Neural cell (in vitro differentiated cells): Measurements from ENCODE around the gene ASCC1. TPM values are rescaled to one million over a fixed set of nuclear protein-coding genes. Genes with fewer than 3 reads are reported as not detected.

Source experiments
- H2AFZ ChIP-seq: fragments of 200-600, 300-800 bp; sonication (generic), shearing (Covaris generic); 2 replicates; pipeline ENCODE4 v1.6.0; 2014; ENCODE audit warnings: low read depth, mild to moderate bottlenecking, antibody characterized with exemption, low read length, moderate library complexity
- H3F3A ChIP-seq: fragments of 200-600 bp; shearing (Covaris generic); 2 replicates; pipeline ENCODE4 v1.6.1; 2016; ENCODE audit warnings: mild to moderate bottlenecking, moderate library complexity, mixed read lengths, antibody characterized with exemption, low read length; ENCODE audit not compliant: insufficient read depth, poor library complexity, severe bottlenecking
- H3K27ac ChIP-seq: fragments of 200-600, 300-800 bp; sonication (generic), shearing (Covaris generic); 2 replicates; pipeline ENCODE4 v1.5.1; 2014; ENCODE audit warnings: mild to moderate bottlenecking, low read length, moderate library complexity
- H3K27me3 ChIP-seq: fragments of 300-800, 200-600 bp; sonication (generic), shearing (Covaris generic); 2 replicates; pipeline ENCODE4 v1.6.0; 2014; ENCODE audit warnings: mild to moderate bottlenecking, low read depth, low read length, moderate library complexity; ENCODE audit not compliant: insufficient read depth
- H3K36me3 ChIP-seq: fragments of 300-800, 200-600 bp; sonication (generic), shearing (Covaris generic); 2 replicates; pipeline ENCODE4 v1.5.1; 2014; ENCODE audit warnings: mild to moderate bottlenecking, antibody characterized with exemption, low read length, moderate library complexity; ENCODE audit not compliant: insufficient read depth
- H3K4me2 ChIP-seq: fragments of 300-800, 200-600 bp; sonication (generic), shearing (Covaris generic); 2 replicates; pipeline ENCODE4 v1.6.0; 2014; ENCODE audit warnings: mild to moderate bottlenecking, low read length
- H3K4me3 ChIP-seq: fragments of 300-800, 200-600 bp; sonication (generic), shearing (Covaris generic); 2 replicates; pipeline ENCODE4 v1.5.1; 2014; ENCODE audit warnings: mild to moderate bottlenecking, low read length, moderate library complexity
- H3K79me2 ChIP-seq: fragments of 200-600 bp; shearing (Covaris generic); replicated peaks from 2 replicates; pipeline ENCODE4 v1.6.0; 2014; ENCODE audit warnings: mild to moderate bottlenecking, low read length, moderate library complexity; ENCODE audit not compliant: insufficient read depth
- H3K9ac ChIP-seq: fragments of 300-800, 200-600 bp; sonication (generic), shearing (Covaris generic); 2 replicates; pipeline ENCODE4 v1.6.1; 2016; ENCODE audit warnings: mild to moderate bottlenecking, low read length, mixed read lengths
- H3K9me2 ChIP-seq: fragments of 200-600 bp; shearing (Covaris generic); 2 replicates; pipeline ENCODE4 v1.6.1; 2016; ENCODE audit warnings: mild to moderate bottlenecking, low read length, mixed read lengths; ENCODE audit not compliant: insufficient read depth
- H3K9me3 ChIP-seq: fragments of 200-600, 300-800 bp; sonication (generic), shearing (Covaris generic); 2 replicates; pipeline ENCODE4 v1.6.1; 2016; ENCODE audit warnings: mild to moderate bottlenecking, mixed run types, low read length, moderate library complexity, mixed read lengths
- H4K20me1 ChIP-seq: fragments of 200-600 bp; shearing (Covaris generic); 2 replicates; pipeline ENCODE4 v1.6.1; 2016; ENCODE audit warnings: mild to moderate bottlenecking, mixed run types; ENCODE audit not compliant: insufficient read depth
- EP300 ChIP-seq: fragments of 450-650 bp; conservative IDR thresholded peaks from 2 replicates; pipeline ENCODE4 v1.6.1; 2014; ENCODE audit warnings: antibody characterized with exemption, mild to moderate bottlenecking, moderate library complexity; ENCODE audit not compliant: poor library complexity, severe bottlenecking
- EZH2 ChIP-seq: fragments of 200-600, 300-800 bp; shearing (Covaris generic), sonication (generic); IDR thresholded peaks from 2 replicates; pipeline ENCODE4 v1.6.1; 2014; ENCODE audit warnings: antibody characterized with exemption, low read length, borderline replicate concordance, mild to moderate bottlenecking; ENCODE audit not compliant: insufficient read depth, poor library complexity, severe bottlenecking
- MXI1 ChIP-seq: fragments of 450-650 bp; conservative IDR thresholded peaks from 2 replicates; pipeline ENCODE4 v1.6.1; 2014; ENCODE audit warnings: antibody characterized with exemption, mild to moderate bottlenecking; ENCODE audit not compliant: poor library complexity, severe bottlenecking
- POLR2AphosphoS5 ChIP-seq: IDR thresholded peaks from 2 replicates; pipeline ENCODE4 v1.6.1; 2012
- RAD21 ChIP-seq: fragments of 450-650 bp; conservative IDR thresholded peaks from 2 replicates; pipeline ENCODE4 v1.6.1; 2014; ENCODE audit warnings: antibody characterized with exemption, mild to moderate bottlenecking, moderate library complexity
- SMC3 ChIP-seq: fragments of 450-650 bp; conservative IDR thresholded peaks from 2 replicates; pipeline ENCODE4 v1.6.1; 2014; ENCODE audit warnings: antibody characterized with exemption, mild to moderate bottlenecking, moderate library complexity; ENCODE audit not compliant: poor library complexity
- TAF1 ChIP-seq: IDR thresholded peaks from 2 replicates; pipeline ENCODE4 v1.6.1; 2012; ENCODE audit warnings: low read depth
- polyA plus RNA-seq: library from polyadenylated mRNA; depleted of rRNA; stranded (reverse); fragments of >200 nt; gene quantifications from 2 replicates; pipeline ENCODE4 v1.2.3, GENCODE V29; 2014
- TF ChIP-seq, protein P1 (sequence below): IDR thresholded peaks from 2 replicates; pipeline ENCODE4 v1.6.1; 2012; ENCODE audit warnings: borderline replicate concordance
- TF ChIP-seq, protein P2 (sequence below): fragments of 450-650 bp; IDR thresholded peaks from 2 replicates; pipeline ENCODE4 v1.5.1; 2014; ENCODE audit warnings: antibody characterized with exemption, mild to moderate bottlenecking, moderate library complexity; ENCODE audit not compliant: poor library complexity, severe bottlenecking

Gene ASCC1
- polyA plus RNA-seq, 1 donor from 2014 or later, result 39.6 TPM

DNA sequence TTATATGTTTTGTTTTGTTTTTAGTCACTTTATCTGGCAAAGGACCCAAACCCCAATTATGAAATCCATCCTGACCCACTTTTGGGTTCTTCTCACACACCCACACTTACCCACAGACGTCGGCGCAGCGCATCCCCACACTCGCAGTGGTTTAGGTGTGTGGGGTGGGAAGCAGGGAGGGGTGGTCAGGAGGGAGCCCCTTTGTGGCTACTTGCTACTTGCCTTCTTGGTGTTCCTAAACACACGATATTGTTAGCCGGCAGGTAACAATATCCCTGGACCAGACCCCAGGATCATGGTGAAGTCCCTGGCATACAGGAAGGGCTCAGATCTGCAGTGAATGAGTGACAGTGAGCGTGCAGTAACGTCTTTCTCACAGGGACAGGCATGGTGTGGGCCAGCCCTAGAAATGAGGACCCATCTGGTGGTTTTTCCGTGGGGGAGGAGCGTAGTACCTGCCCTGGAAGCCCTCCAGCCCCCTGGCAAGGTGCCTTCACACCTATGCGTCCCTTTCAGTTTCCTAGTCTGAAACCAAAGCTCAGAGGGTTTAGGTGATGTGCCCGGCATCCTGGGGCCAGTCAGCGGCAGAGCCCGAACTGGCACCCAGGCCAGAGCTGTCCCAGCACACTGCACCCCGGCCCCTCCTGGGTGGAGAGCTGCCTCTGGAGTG lies 132.2 kb downstream of the ASCC1 start:
- H3K9ac ChIP-seq, result no peak overlapping the region

DNA sequence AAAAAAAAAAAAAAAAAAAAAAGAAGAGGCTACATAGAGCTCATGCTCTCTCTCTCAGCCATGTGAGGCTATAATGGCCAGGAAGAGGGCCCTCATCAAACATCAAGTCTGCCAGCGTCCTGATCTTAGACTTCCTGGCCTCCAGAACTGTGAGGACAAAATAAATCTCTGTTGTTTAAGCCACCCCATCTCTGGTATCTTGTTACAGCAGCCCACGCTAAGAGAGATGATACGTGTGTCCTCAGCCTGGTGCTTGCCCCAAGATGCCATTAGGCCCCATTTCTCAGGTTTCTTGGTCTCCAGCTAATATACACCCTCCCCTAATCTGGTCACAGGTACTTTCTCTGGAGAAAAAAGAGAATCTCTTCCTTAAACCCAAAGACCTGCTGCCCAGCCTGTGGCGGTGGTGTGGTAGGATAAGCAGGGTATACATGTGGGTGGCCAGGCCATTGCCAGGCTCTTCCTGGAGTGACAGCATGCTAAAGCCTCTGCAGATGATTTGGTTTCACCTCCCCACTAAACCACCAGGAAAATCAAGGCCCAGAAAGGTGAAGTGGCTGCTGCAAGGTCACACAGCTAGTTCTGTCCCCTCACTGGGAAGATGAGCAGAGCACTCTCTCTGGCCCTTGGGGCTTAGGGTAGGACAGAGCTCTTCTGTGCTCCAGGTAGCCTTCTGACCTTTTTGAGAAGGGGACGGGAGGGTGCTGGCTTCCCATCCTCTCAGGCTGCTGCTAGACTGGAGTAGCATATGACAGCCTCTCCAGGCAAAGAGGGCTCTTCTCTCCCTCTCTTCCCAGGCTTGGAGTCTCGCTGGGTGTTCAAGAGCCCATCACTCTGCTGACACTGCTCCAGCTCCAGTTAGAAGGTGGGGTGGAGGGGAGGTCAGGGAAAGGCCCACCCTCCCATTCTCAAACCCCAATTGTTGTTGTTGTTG lies 133.0 kb downstream of the ASCC1 start:
- no peak overlapping the region for H3K9ac ChIP-seq
- TF ChIP-seq POLR2AphosphoS5 (no peak), SMC3 (no peak), EP300 (no peak), RAD21 (no peak), EZH2 (no peak)
- TF ChIP-seq, protein P1, sequence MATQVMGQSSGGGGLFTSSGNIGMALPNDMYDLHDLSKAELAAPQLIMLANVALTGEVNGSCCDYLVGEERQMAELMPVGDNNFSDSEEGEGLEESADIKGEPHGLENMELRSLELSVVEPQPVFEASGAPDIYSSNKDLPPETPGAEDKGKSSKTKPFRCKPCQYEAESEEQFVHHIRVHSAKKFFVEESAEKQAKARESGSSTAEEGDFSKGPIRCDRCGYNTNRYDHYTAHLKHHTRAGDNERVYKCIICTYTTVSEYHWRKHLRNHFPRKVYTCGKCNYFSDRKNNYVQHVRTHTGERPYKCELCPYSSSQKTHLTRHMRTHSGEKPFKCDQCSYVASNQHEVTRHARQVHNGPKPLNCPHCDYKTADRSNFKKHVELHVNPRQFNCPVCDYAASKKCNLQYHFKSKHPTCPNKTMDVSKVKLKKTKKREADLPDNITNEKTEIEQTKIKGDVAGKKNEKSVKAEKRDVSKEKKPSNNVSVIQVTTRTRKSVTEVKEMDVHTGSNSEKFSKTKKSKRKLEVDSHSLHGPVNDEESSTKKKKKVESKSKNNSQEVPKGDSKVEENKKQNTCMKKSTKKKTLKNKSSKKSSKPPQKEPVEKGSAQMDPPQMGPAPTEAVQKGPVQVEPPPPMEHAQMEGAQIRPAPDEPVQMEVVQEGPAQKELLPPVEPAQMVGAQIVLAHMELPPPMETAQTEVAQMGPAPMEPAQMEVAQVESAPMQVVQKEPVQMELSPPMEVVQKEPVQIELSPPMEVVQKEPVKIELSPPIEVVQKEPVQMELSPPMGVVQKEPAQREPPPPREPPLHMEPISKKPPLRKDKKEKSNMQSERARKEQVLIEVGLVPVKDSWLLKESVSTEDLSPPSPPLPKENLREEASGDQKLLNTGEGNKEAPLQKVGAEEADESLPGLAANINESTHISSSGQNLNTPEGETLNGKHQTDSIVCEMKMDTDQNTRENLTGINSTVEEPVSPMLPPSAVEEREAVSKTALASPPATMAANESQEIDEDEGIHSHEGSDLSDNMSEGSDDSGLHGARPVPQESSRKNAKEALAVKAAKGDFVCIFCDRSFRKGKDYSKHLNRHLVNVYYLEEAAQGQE, result no peak
- TF ChIP-seq, protein P2, sequence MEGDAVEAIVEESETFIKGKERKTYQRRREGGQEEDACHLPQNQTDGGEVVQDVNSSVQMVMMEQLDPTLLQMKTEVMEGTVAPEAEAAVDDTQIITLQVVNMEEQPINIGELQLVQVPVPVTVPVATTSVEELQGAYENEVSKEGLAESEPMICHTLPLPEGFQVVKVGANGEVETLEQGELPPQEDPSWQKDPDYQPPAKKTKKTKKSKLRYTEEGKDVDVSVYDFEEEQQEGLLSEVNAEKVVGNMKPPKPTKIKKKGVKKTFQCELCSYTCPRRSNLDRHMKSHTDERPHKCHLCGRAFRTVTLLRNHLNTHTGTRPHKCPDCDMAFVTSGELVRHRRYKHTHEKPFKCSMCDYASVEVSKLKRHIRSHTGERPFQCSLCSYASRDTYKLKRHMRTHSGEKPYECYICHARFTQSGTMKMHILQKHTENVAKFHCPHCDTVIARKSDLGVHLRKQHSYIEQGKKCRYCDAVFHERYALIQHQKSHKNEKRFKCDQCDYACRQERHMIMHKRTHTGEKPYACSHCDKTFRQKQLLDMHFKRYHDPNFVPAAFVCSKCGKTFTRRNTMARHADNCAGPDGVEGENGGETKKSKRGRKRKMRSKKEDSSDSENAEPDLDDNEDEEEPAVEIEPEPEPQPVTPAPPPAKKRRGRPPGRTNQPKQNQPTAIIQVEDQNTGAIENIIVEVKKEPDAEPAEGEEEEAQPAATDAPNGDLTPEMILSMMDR, result no peak

More for the DNA sequence above, 132.2 kb downstream of the ASCC1 start:
- H3K4me3 ChIP-seq, result no peak overlapping the region
- H2AFZ ChIP-seq, result no peak overlapping the region
- H3K27ac ChIP-seq, result no peak overlapping the region
- H3K4me2 ChIP-seq, result no peak overlapping the region
- H3K9me3 ChIP-seq, result no peaks in the 10 kb centered on the region
- H3K36me3 ChIP-seq, result no peaks in the 10 kb centered on the region
- no peak for TF ChIP-seq EZH2
- TF ChIP-seq RAD21, result no peak
- TF ChIP-seq SMC3, result no peak
- TF ChIP-seq, protein P2, result no peak
- no peak for TF ChIP-seq TAF1
- no peak for TF ChIP-seq EP300
- no peak for TF ChIP-seq MXI1
- TF ChIP-seq POLR2AphosphoS5, result no peak
- TF ChIP-seq, protein P1, result no peak
- no peaks in the 10 kb centered on the region for H4K20me1 ChIP-seq
- H3K79me2 ChIP-seq, result no peaks in the 10 kb centered on the region
- no peaks in the 10 kb centered on the region for H3F3A ChIP-seq
- H3K27me3 ChIP-seq, result peaks cover 45% of the 10 kb centered on the region
- no peaks in the 10 kb centered on the region for H3K9me2 ChIP-seq

More for the DNA sequence above, 133.0 kb downstream of the ASCC1 start:
- Histone ChIP-seq H3K27ac (no peak overlapping the region), H3K9me3 (no peaks in the 10 kb centered on the region), H4K20me1 (no peaks in the 10 kb centered on the region), H3K79me2 (no peaks in the 10 kb centered on the region), H3K4me2 (no peak overlapping the region), H3K4me3 (no peak overlapping the region), H3K36me3 (no peaks in the 10 kb centered on the region), H3F3A (no peaks in the 10 kb centered on the region), H3K9me2 (no peaks in the 10 kb centered on the region), H2AFZ (no peak overlapping the region), H3K27me3 (peaks cover 37% of the 10 kb centered on the region)
